Measurements from ENCODE around the gene DHRS7. TPM values are rescaled to one million over a fixed set of nuclear protein-coding genes. Genes with fewer than 3 reads are reported as not detected.

Gene DHRS7
- total RNA-seq (10 to 100 TPM; 14.6 to 20.9 TPM), polyA plus RNA-seq (ENCODE audit: insufficient read depth, low read depth, low replicate concordance) (22.9 TPM)
- long read RNA-seq, donor 1, transcript DHRS7-206 (2 exons, 563 nt): minor isoform, 7 of 65 reads
- long read RNA-seq, donor 1, transcript DHRS7-209 (7 exons, 1,322 nt): major isoform, 48 of 65 reads
- long read RNA-seq, donor 1, partial matches to known transcripts: 6 of 65 reads
- long read RNA-seq, donor 1, other reads (novel, unspliced or antisense): 0 of 65 reads
- long read RNA-seq, donor 2, transcript DHRS7-209 (7 exons, 1,322 nt): major isoform, 20 of 25 reads
- long read RNA-seq, donor 2, partial matches to known transcripts: 0 of 25 reads
- long read RNA-seq, donor 2, other reads (novel, unspliced or antisense): 0 of 25 reads

- Histone ChIP-seq H3K9me3 (no peaks in the 10 kb centered on the region), H3K27me3 (no peaks in the 10 kb centered on the region), H3K27ac (peak within 1 kb of the TSS; percentile 82 to 92), H3K36me3 (ENCODE audit: low read depth, missing control alignments) (no peaks in the 10 kb centered on the region), H3K4me1 (peaks cover 12% of the 10 kb centered on the region), H3K4me3 (peak within 1 kb of the TSS; percentile 76)
- 0% methylated on average over 16 to 67 of the region's 68 CpGs for WGBS, 2 donors
- intact Hi-C loops (cut with DNase I; ENCODE audit: low total_unique reads): no loop called here
- TF ChIP-seq CTCF (IDR thresholded peaks at IDR 0.05) (peak; percentile 37 to 48 (median 37)), POLR2A (IDR thresholded peaks at IDR 0.05) (no peak)
- DNase-seq: peak; percentile 85
These were observed at the start of gene DHRS7 for GRCh38 chr14:60164712-60165546. TSS of gene DHRS7 (minus strand) at chr14:60165398. CDS start at chr14:60165309, 89 bp downstream.

GRCh38 chr14:60214415-60215126 is 49.4 kb upstream of the DHRS7 start:
- DNase-seq: no peak
- no peaks in the 10 kb centered on the region for H3K9me3 ChIP-seq
- no peaks in the 10 kb centered on the region for H3K4me1 ChIP-seq
- intact Hi-C loops (cut with DNase I; ENCODE audit: low total_unique reads): no loop called here
- no peak overlapping the region for H3K27ac ChIP-seq
- no peaks in the 10 kb centered on the region for H3K36me3 ChIP-seq (ENCODE audit: low read depth, missing control alignments)
- no peak for TF ChIP-seq CTCF (IDR thresholded peaks at IDR 0.05)
- no peak for TF ChIP-seq POLR2A (IDR thresholded peaks at IDR 0.05)
- 68 to 74% methylated on average over 1 of the region's 1 CpG for WGBS, 2 donors
- H3K27me3 ChIP-seq: no peaks in the 10 kb centered on the region
- no peak overlapping the region for H3K4me3 ChIP-seq

- DNase-seq: no peak
- intact Hi-C loops (cut with DNase I; ENCODE audit: low total_unique reads): no loop called here
- no peaks in the 10 kb centered on the region for H3K27me3 ChIP-seq
- H3K27ac ChIP-seq: no peak overlapping the region
- no peaks in the 10 kb centered on the region for H3K4me1 ChIP-seq
- TF ChIP-seq CTCF (IDR thresholded peaks at IDR 0.05): no peak
- TF ChIP-seq POLR2A (IDR thresholded peaks at IDR 0.05): no peak
- 91% methylated on average over 3 of the region's 3 CpGs for WGBS, 2 donors
- no peaks in the 10 kb centered on the region for H3K36me3 ChIP-seq (ENCODE audit: low read depth, missing control alignments)
- H3K4me3 ChIP-seq: no peak overlapping the region
- no peaks in the 10 kb centered on the region for H3K9me3 ChIP-seq
These were observed 48.8 kb upstream of the DHRS7 start for GRCh38 chr14:60214003-60214402.

GRCh38 chr14:60212503-60213371 is 47.5 kb upstream of the DHRS7 start:
- no peak for DNase-seq
- Histone ChIP-seq H3K9me3 (no peaks in the 10 kb centered on the region), H3K27ac (no peak overlapping the region), H3K4me3 (no peak overlapping the region), H3K36me3 (ENCODE audit: low read depth, missing control alignments) (no peaks in the 10 kb centered on the region), H3K4me1 (no peaks in the 10 kb centered on the region), H3K27me3 (no peaks in the 10 kb centered on the region)
- intact Hi-C loops (cut with DNase I; ENCODE audit: low total_unique reads): no loop called here
- WGBS, 2 donors: 90 to 92% methylated on average over 5 of the region's 5 CpGs
- TF ChIP-seq CTCF (IDR thresholded peaks at IDR 0.05) (no peak), POLR2A (IDR thresholded peaks at IDR 0.05) (no peak)
